Effector memory CD4-positive, alpha-beta T cell (primary cell): ENCODE data around the gene TMEM131.
A peak's percentile ranks its signal among the peaks of the same experiment; 100 is the strongest.

ENCODE experiments used
- DNase-seq, 3 donors: peaks; one replicate each; pipeline ENCODE4 v3.0.0-alpha.2; 2020
- H3K27ac ChIP-seq: 2 replicates; pipeline ENCODE4 v1.7.0; 2013; ENCODE audit warnings: mild to moderate bottlenecking, low read length, moderate library complexity; ENCODE audit not compliant: insufficient read depth, poor library complexity, severe bottlenecking
- H3K27me3 ChIP-seq: replicated peaks from 2 replicates; pipeline ENCODE4 v1.7.0; 2013; ENCODE audit warnings: mild to moderate bottlenecking, low read length; ENCODE audit not compliant: insufficient read depth, control insufficient read depth, poor library complexity, severe bottlenecking
- H3K36me3 ChIP-seq: 2 replicates; pipeline ENCODE4 v1.7.0; 2013; ENCODE audit warnings: mild to moderate bottlenecking, low read length, moderate library complexity; ENCODE audit not compliant: control insufficient read depth, insufficient read depth
- H3K4me1 ChIP-seq: 2 replicates; pipeline ENCODE4 v1.7.0; 2013; ENCODE audit warnings: low read length, mild to moderate bottlenecking; ENCODE audit not compliant: control insufficient read depth, insufficient read depth, poor library complexity, severe bottlenecking
- H3K4me3 ChIP-seq: 2 replicates; pipeline ENCODE4 v1.7.0; 2013; ENCODE audit warnings: low read length, low read depth, mild to moderate bottlenecking; ENCODE audit not compliant: insufficient read depth, poor library complexity, severe bottlenecking
- H3K9me3 ChIP-seq: 2 replicates; pipeline ENCODE4 v1.7.0; 2013; ENCODE audit warnings: mild to moderate bottlenecking, low read length, moderate library complexity; ENCODE audit not compliant: control insufficient read depth

TMEM131 gene

GRCh38 chr2:98006378-98006777 lies 10.6 kb upstream of the TMEM131 start:
- Histone ChIP-seq H3K4me3 (no peak overlapping the region), H3K27me3 (no peaks in the 10 kb centered on the region), H3K4me1 (no peaks in the 10 kb centered on the region), H3K36me3 (no peaks in the 10 kb centered on the region), H3K9me3 (no peaks in the 10 kb centered on the region), H3K27ac (no peak overlapping the region)
- no peak for DNase-seq

- H3K4me3 ChIP-seq, result no peak overlapping the region
- no peak overlapping the region for H3K27ac ChIP-seq
- no peaks in the 10 kb centered on the region for H3K9me3 ChIP-seq
- H3K36me3 ChIP-seq, result no peaks in the 10 kb centered on the region
- no peak for DNase-seq
- no peaks in the 10 kb centered on the region for H3K27me3 ChIP-seq
- H3K4me1 ChIP-seq, result no peaks in the 10 kb centered on the region
Measured at GRCh38 chr2:98004613-98005012, 8.9 kb upstream of the TMEM131 start.

GRCh38 chr2:98004047-98004446 lies 8.3 kb upstream of the TMEM131 start:
- Histone ChIP-seq H3K9me3 (no peaks in the 10 kb centered on the region), H3K4me3 (no peak overlapping the region), H3K4me1 (no peaks in the 10 kb centered on the region), H3K27me3 (no peaks in the 10 kb centered on the region), H3K27ac (no peak overlapping the region), H3K36me3 (no peaks in the 10 kb centered on the region)
- DNase-seq, result no peak

- H3K36me3 ChIP-seq, result no peaks in the 10 kb centered on the region
- no peak for DNase-seq
- no peaks in the 10 kb centered on the region for H3K9me3 ChIP-seq
- H3K4me1 ChIP-seq, result peaks cover 5% of the 10 kb centered on the region
- H3K27me3 ChIP-seq, result no peaks in the 10 kb centered on the region
- H3K4me3 ChIP-seq, result no peak overlapping the region
- no peak overlapping the region for H3K27ac ChIP-seq
Measured at GRCh38 chr2:97999536-97999935, 3.8 kb upstream of the TMEM131 start.

- H3K9me3 ChIP-seq, result no peaks in the 10 kb centered on the region
- H3K36me3 ChIP-seq, result no peaks in the 10 kb centered on the region
- H3K27me3 ChIP-seq, result no peaks in the 10 kb centered on the region
- no peak for DNase-seq
- no peak overlapping the region for H3K4me3 ChIP-seq
- H3K27ac ChIP-seq, result no peak overlapping the region
- peaks cover 10% of the 10 kb centered on the region for H3K4me1 ChIP-seq
Measured at GRCh38 chr2:97998431-97999005, 2.8 kb upstream of the TMEM131 start.

- Histone ChIP-seq H3K4me3 (no peak overlapping the region), H3K27me3 (no peaks in the 10 kb centered on the region)
Measured at GRCh38 chr2:97997784-97998392, 2.1 kb upstream of the TMEM131 start.

GRCh38 chr2:97996679-97997078 lies 931 bp upstream of the TMEM131 start:
- no peaks in the 10 kb centered on the region for H3K9me3 ChIP-seq
- DNase-seq, result no peak
- peak overlapping the region; percentile 87 for H3K4me3 ChIP-seq
- H3K27ac ChIP-seq, result peak overlapping the region; percentile 94
- H3K36me3 ChIP-seq, result no peaks in the 10 kb centered on the region
- H3K27me3 ChIP-seq, result no peaks in the 10 kb centered on the region
- peaks cover 13% of the 10 kb centered on the region for H3K4me1 ChIP-seq

More at GRCh38 chr2:97997784-97998392, 2.1 kb upstream of the TMEM131 start:
- Histone ChIP-seq H3K27ac (no peak overlapping the region), H3K4me1 (peaks cover 13% of the 10 kb centered on the region), H3K9me3 (no peaks in the 10 kb centered on the region), H3K36me3 (no peaks in the 10 kb centered on the region)
- no peak for DNase-seq

GRCh38 chr2:97995026-97995733 lies 568 bp downstream of the TMEM131 start:
- Histone ChIP-seq H3K9me3 (no peaks in the 10 kb centered on the region), H3K4me1 (peaks cover 17% of the 10 kb centered on the region), H3K27me3 (no peaks in the 10 kb centered on the region), H3K4me3 (peak overlapping the region; percentile 87), H3K27ac (peak overlapping the region; percentile 94), H3K36me3 (no peaks in the 10 kb centered on the region)
- peak; percentile 22 to 38 (median 26) for DNase-seq

- H3K27me3 ChIP-seq, result no peaks in the 10 kb centered on the region
- peak overlapping the region; percentile 87 for H3K4me3 ChIP-seq
- H3K4me1 ChIP-seq, result peaks cover 17% of the 10 kb centered on the region
- no peaks in the 10 kb centered on the region for H3K9me3 ChIP-seq
- H3K36me3 ChIP-seq, result no peaks in the 10 kb centered on the region
- DNase-seq, result no peak
- peak overlapping the region; percentile 94 for H3K27ac ChIP-seq
Measured at GRCh38 chr2:97994476-97994875, 1.3 kb downstream of the TMEM131 start.

- H3K27me3 ChIP-seq, result no peaks in the 10 kb centered on the region
- no peaks in the 10 kb centered on the region for H3K9me3 ChIP-seq
- DNase-seq, result no peak
- no peak overlapping the region for H3K4me3 ChIP-seq
- H3K4me1 ChIP-seq, result peaks cover 17% of the 10 kb centered on the region
- H3K27ac ChIP-seq, result no peak overlapping the region
- no peaks in the 10 kb centered on the region for H3K36me3 ChIP-seq
Measured at GRCh38 chr2:97993926-97994325, 1.8 kb downstream of the TMEM131 start.
